SK-N-SH (cell line): Measurements from ENCODE around the gene SOCS3. TPM values are rescaled to one million over a fixed set of nuclear protein-coding genes. Genes with fewer than 3 reads are reported as not detected.

Source experiments
- CTCF ChIA-PET: fragments of 300-600, 350-600 bp; formaldehyde crosslinking; extraction: SDS; loops from one replicate; lab custom pipeline; 2021; lab: Yijun Ruan, JAX
- POLR2A ChIA-PET: fragments of 350-600 bp; sonication (Branson Sonifier 250); formaldehyde crosslinking; extraction: SDS; loops from one replicate; lab custom pipeline; 2020; ENCODE audit warnings: antibody characterized with exemption, inconsistent platforms; lab: Yijun Ruan, JAX
- DNase-seq: peaks from one replicate; pipeline ENCODE4 v3.0.0; 2012
- H2AFZ ChIP-seq: fragments of 200-600 bp; sonication (generic); 2 replicates; pipeline ENCODE4 v1.8.1; 2016; ENCODE audit warnings: antibody characterized with exemption, mild to moderate bottlenecking, low read depth
- H3F3A ChIP-seq: fragments of 200-600 bp; sonication (generic); replicated peaks from 2 replicates; pipeline ENCODE3; 2016; ENCODE audit warnings: antibody characterized with exemption, mild to moderate bottlenecking; ENCODE audit not compliant: insufficient read depth
- H3K27ac ChIP-seq, 2 experiments: fragments of 200-500 bp in 1 of 2; fragments of 200-600 bp in 1 of 2; sonication (Bioruptor generic) in 1 of 2; sonication (generic), shearing (Covaris generic) in 1 of 2; 2 replicates each; pipeline versions ENCODE4 v1.5.1 to v1.6.1; 2014 to 2016; ENCODE audit warnings: low read depth in 2 of 2, inconsistent platforms in 1 of 2, low read length in 1 of 2, mild to moderate bottlenecking in 1 of 2, mixed read lengths in 1 of 2
- H3K27me3 ChIP-seq: fragments of 200-600 bp; sonication (generic), shearing (Covaris generic); 2 replicates; pipeline ENCODE4 v1.6.1; 2016; ENCODE audit warnings: mixed run types; ENCODE audit not compliant: insufficient read depth
- H3K36me3 ChIP-seq, 2 experiments: fragments of 200-500 bp in 1 of 2; fragments of 200-600 bp in 1 of 2; sonication (Bioruptor generic) in 1 of 2; sonication (generic) in 1 of 2; replicated peaks in 1 of 2; 2 replicates each; pipeline versions ENCODE3 to v1.5.1; 2014 to 2016; ENCODE audit warnings: low read length in 1 of 2, mild to moderate bottlenecking in 1 of 2; ENCODE audit not compliant: insufficient read depth in 2 of 2, control insufficient read depth in 1 of 2
- H3K4me1 ChIP-seq, 2 experiments: fragments of 200-500 bp in 1 of 2; fragments of 200-600 bp in 1 of 2; sonication (Bioruptor generic) in 1 of 2; sonication (generic), shearing (Covaris generic) in 1 of 2; 2 replicates each; pipeline versions ENCODE4 v1.5.1 to v1.6.1; 2014 to 2016; ENCODE audit warnings: low read depth in 1 of 2, low read length in 1 of 2, mixed run types in 1 of 2; ENCODE audit not compliant: insufficient read depth in 2 of 2, control insufficient read depth in 1 of 2
- H3K4me2 ChIP-seq: fragments of 200-600 bp; sonication (generic), shearing (Covaris generic); 2 replicates; pipeline ENCODE4 v1.6.1; 2017; ENCODE audit warnings: mixed run types
- H3K4me3 ChIP-seq, 2 experiments: fragments of 200-500 bp in 1 of 2; fragments of 200-600 bp in 1 of 2; sonication (Bioruptor generic) in 1 of 2; sonication (generic), shearing (Covaris generic) in 1 of 2; 2 replicates each; pipeline versions ENCODE4 v1.5.1 to v1.8.1; 2014 to 2016; ENCODE audit warnings: low read depth in 2 of 2, inconsistent platforms in 1 of 2, low read length in 1 of 2, mild to moderate bottlenecking in 1 of 2, mixed read lengths in 1 of 2, moderate library complexity in 1 of 2
- H3K79me2 ChIP-seq: fragments of 200-600 bp; sonication (generic); 2 replicates; pipeline ENCODE4 v1.8.1; 2017; ENCODE audit warnings: mild to moderate bottlenecking; ENCODE audit not compliant: insufficient read depth
- H3K9ac ChIP-seq: fragments of 200-600 bp; sonication (generic); 2 replicates; pipeline ENCODE4 v1.6.1; 2017; ENCODE audit warnings: mixed run types
- H3K9me2 ChIP-seq: fragments of 200-600 bp; sonication (generic); 2 replicates; pipeline ENCODE4 v1.6.1; 2017; ENCODE audit warnings: mixed run types
- H3K9me3 ChIP-seq: fragments of 200-600 bp; sonication (generic); 2 replicates; pipeline ENCODE4 v1.6.1; 2017; ENCODE audit warnings: mixed run types, mild to moderate bottlenecking, moderate library complexity
- H4K20me1 ChIP-seq: fragments of 200-600 bp; sonication (generic); 2 replicates; pipeline ENCODE4 v1.6.1; 2017; ENCODE audit warnings: mild to moderate bottlenecking, mixed run types; ENCODE audit not compliant: insufficient read depth
- ELF1 ChIP-seq: IDR thresholded peaks from 2 replicates; pipeline ENCODE4 v1.4.0; 2012
- EP300 ChIP-seq, 2 experiments: IDR thresholded peaks; 2 replicates each; pipeline versions ENCODE4 v1.4.0 to v1.6.1; 2012; ENCODE audit warnings: borderline replicate concordance in 1 of 2, low read depth in 1 of 2, low read length in 1 of 2
- EZH2phosphoT487 ChIP-seq: fragments of 200-600 bp; sonication (generic); IDR thresholded peaks from 2 replicates; pipeline ENCODE4 v1.6.1; 2017; ENCODE audit warnings: low read depth, mixed run types, mild to moderate bottlenecking, antibody characterized with exemption, moderate library complexity, borderline replicate concordance
- FOXJ3 ChIP-seq: sonication (generic); formaldehyde crosslinking; IDR thresholded peaks from 2 replicates; pipeline ENCODE4 v1.5.1; 2020; ENCODE audit warnings: mild to moderate bottlenecking, missing genetic modification reagents
- GABPA ChIP-seq: IDR thresholded peaks from 2 replicates; pipeline ENCODE4 v1.4.0; 2012; ENCODE audit warnings: low read depth, mild to moderate bottlenecking
- IRF3 ChIP-seq: fragments of 150-350 bp; IDR thresholded peaks from 2 replicates; pipeline ENCODE4 v1.6.1; 2016; ENCODE audit warnings: mild to moderate bottlenecking, low read depth, low read length
- JUND ChIP-seq: IDR thresholded peaks from 2 replicates; pipeline ENCODE4 v1.4.0; 2012
- MAX ChIP-seq: IDR thresholded peaks from 2 replicates; pipeline ENCODE4 v1.4.0; 2012; ENCODE audit warnings: low read depth
- MXI1 ChIP-seq: IDR thresholded peaks from 2 replicates; pipeline ENCODE4 v1.6.1; 2012; ENCODE audit warnings: mild to moderate bottlenecking, low read depth, low read length, improper control_type of control experiment
- NRF1 ChIP-seq: IDR thresholded peaks from 2 replicates; pipeline ENCODE4 v1.6.1; 2012; ENCODE audit warnings: low read depth, mild to moderate bottlenecking, low read length
- RAD21 ChIP-seq: IDR thresholded peaks from 2 replicates; pipeline ENCODE4 v1.6.1; 2012; ENCODE audit warnings: mild to moderate bottlenecking, low read length
- RCOR1 ChIP-seq: fragments of 150-350 bp; IDR thresholded peaks from 2 replicates; pipeline ENCODE4 v1.6.1; 2017; ENCODE audit warnings: antibody characterized with exemption, low read length
- RFX5 ChIP-seq: IDR thresholded peaks from 2 replicates; pipeline ENCODE4 v1.6.1; 2012; ENCODE audit warnings: mild to moderate bottlenecking, improper control_type of control experiment, low read length
- RXRA ChIP-seq: IDR thresholded peaks from 2 replicates; pipeline ENCODE4 v1.4.0; 2012; ENCODE audit warnings: low read depth, mild to moderate bottlenecking, borderline replicate concordance
- SIN3A ChIP-seq: IDR thresholded peaks from 2 replicates; pipeline ENCODE4 v1.6.1; 2012; ENCODE audit warnings: low read depth, mild to moderate bottlenecking, low read length, moderate library complexity, borderline replicate concordance
- SMC3 ChIP-seq: IDR thresholded peaks from 2 replicates; pipeline ENCODE4 v1.6.1; 2012; ENCODE audit warnings: low read depth, low read length, improper control_type of control experiment
- TCF12 ChIP-seq: IDR thresholded peaks from 2 replicates; pipeline ENCODE4 v1.4.0; 2012
- USF2 ChIP-seq: fragments of 150-350 bp; IDR thresholded peaks from 2 replicates; pipeline ENCODE4 v1.6.1; 2017; ENCODE audit warnings: antibody characterized with exemption, low read length, low read depth, borderline replicate concordance
- YY1 ChIP-seq: IDR thresholded peaks from 2 replicates; pipeline ENCODE4 v1.4.0; 2012; ENCODE audit warnings: low read depth, mild to moderate bottlenecking
- ZBTB33 ChIP-seq: IDR thresholded peaks from 2 replicates; pipeline ENCODE4 v1.4.0; 2012; ENCODE audit warnings: low read depth, borderline replicate concordance
- WGBS: methylation state at CpG from one replicate; pipeline ENCODE4 v1.1.6; 2017; ENCODE audit warnings: low lambda C conversion rate; 5-methylcytosine and 5-hydroxymethylcytosine counted together
- polyA plus RNA-seq, 3 experiments: library from polyadenylated mRNA; depleted of rRNA; stranded (reverse); fragments of >200 nt; gene quantifications; 2 replicates each; pipeline ENCODE4 v1.2.3, GENCODE V29; 2012

SOCS3 gene
- polyA plus RNA-seq, 1 of the 3 experiments (the other 2 are of a cell fraction), result 24.9 TPM

- Histone ChIP-seq H3K9me3 (no peaks in the 10 kb centered on the region), H3K27me3 (no peaks in the 10 kb centered on the region), H3K4me3 (no peak overlapping the region), H3K9ac (no peak overlapping the region), H3K4me1 (peaks cover 0 to 3% of the 10 kb centered on the region in 2 experiments; a peak in 1 of 4 replicates), H3K36me3 (peaks cover 56 to 78% of the 10 kb centered on the region in 2 experiments), H2AFZ (no peak overlapping the region), H3K79me2 (peaks cover 57% of the 10 kb centered on the region), H3K9me2 (no peaks in the 10 kb centered on the region), H3F3A (no peaks in the 10 kb centered on the region), H3K4me2 (no peak overlapping the region), H4K20me1 (peaks cover 36% of the 10 kb centered on the region), H3K27ac (no peak overlapping the region)
- ChIA-PET POLR2A (no interaction called here), CTCF (interaction anchor here (1.0 to 2.2 kb wide), 3 partner anchors 23 to 148 kb away, joined by 5 to 7 read pairs (median 6); no protein-coding TSS in a partner anchor)
- whole genome bisulfite sequencing, result 87% methylated on average over 27 of the region's 28 CpGs
- DNase-seq, result no peak
- TF ChIP-seq RXRA (no peak), EZH2phosphoT487 (no peak), ELF1 (no peak), JUND (no peak), MAX (no peak), EP300 (IDR thresholded peaks at IDR 0.05; ENCODE audit: borderline replicate concordance in 1 of 2, low read depth in 1 of 2, low read length in 1 of 2) (no peak), SIN3A (no peak), NRF1 (no peak), FOXJ3 (CRISPR knock-in tag) (no peak), TCF12 (no peak), YY1 (no peak), MXI1 (no peak), RAD21 (no peak), GABPA (no peak), IRF3 (no peak), SMC3 (no peak), RCOR1 (no peak), ZBTB33 (no peak), RFX5 (no peak), USF2 (no peak)
Observed at GRCh38 chr17:78399028-78399692, 39.3 kb upstream of the SOCS3 start.
